GM06990 (cell line): ENCODE data around the gene RAX2.

ENCODE experiments used
- DNase-seq: peaks from one replicate; pipeline ENCODE4 v3.0.0-alpha.2; 2011; ENCODE audit not compliant: insufficient read length; ENCODE audit errors: extremely low read depth
- H3K27me3 ChIP-seq: replicated peaks from 2 replicates; pipeline ENCODE4 v1.6.0; 2011; ENCODE audit warnings: low read length; ENCODE audit not compliant: control insufficient read depth, insufficient read depth
- H3K36me3 ChIP-seq: 2 replicates; pipeline ENCODE4 v1.5.1; 2011; ENCODE audit warnings: low read length; ENCODE audit not compliant: control insufficient read depth, insufficient read depth
- H3K4me3 ChIP-seq: replicated peaks from 2 replicates; pipeline ENCODE4 v1.5.1; 2011; ENCODE audit warnings: low read depth, mild to moderate bottlenecking, control low read depth, low read length
- CTCF ChIP-seq: IDR thresholded peaks from 2 replicates; pipeline ENCODE4 v1.5.1; 2011; ENCODE audit warnings: low read length, control low read depth, mild to moderate bottlenecking, inconsistent platforms; ENCODE audit not compliant: insufficient read depth, poor library complexity, severe bottlenecking

RAX2 gene

GRCh38 chr19:3746371-3747056 lies 25.5 kb downstream of the RAX2 start:
- DNase-seq: no peak
- TF ChIP-seq CTCF: no peak
- Histone ChIP-seq H3K4me3 (no peak overlapping the region), H3K27me3 (no peaks in the 10 kb centered on the region), H3K36me3 (peaks cover 11% of the 10 kb centered on the region)

- no peak for TF ChIP-seq CTCF
- no peak for DNase-seq
- Histone ChIP-seq H3K4me3 (no peak overlapping the region), H3K36me3 (peaks cover 5% of the 10 kb centered on the region), H3K27me3 (no peaks in the 10 kb centered on the region)
Measured at GRCh38 chr19:3745363-3746045, 26.5 kb downstream of the RAX2 start.

GRCh38 chr19:3743486-3743885 lies 28.5 kb downstream of the RAX2 start:
- Histone ChIP-seq H3K4me3 (no peak overlapping the region), H3K36me3 (no peaks in the 10 kb centered on the region), H3K27me3 (no peaks in the 10 kb centered on the region)
- no peak for TF ChIP-seq CTCF
- DNase-seq: no peak

- H3K36me3 ChIP-seq: no peaks in the 10 kb centered on the region
Measured at GRCh38 chr19:3740431-3740830, 31.6 kb downstream of the RAX2 start.

GRCh38 chr19:3738477-3739220 lies 33.4 kb downstream of the RAX2 start:
- Histone ChIP-seq H3K4me3 (no peak overlapping the region), H3K27me3 (no peaks in the 10 kb centered on the region), H3K36me3 (no peaks in the 10 kb centered on the region)
- TF ChIP-seq CTCF: no peak
- no peak for DNase-seq

More at GRCh38 chr19:3740431-3740830, 31.6 kb downstream of the RAX2 start:
- no peak overlapping the region for H3K4me3 ChIP-seq
- no peak for TF ChIP-seq CTCF
- no peaks in the 10 kb centered on the region for H3K27me3 ChIP-seq
- no peak for DNase-seq
